NCI-H524 treated with DMSO at 0.1 percent for 48 hours (cell line): ENCODE results near the gene ADGRB2.

Experiments used
- DNase-seq: peaks from one replicate; lab custom pipeline; 2025; lab: John Stamatoyannopoulos, UW

The ADGRB2 gene

DNA sequence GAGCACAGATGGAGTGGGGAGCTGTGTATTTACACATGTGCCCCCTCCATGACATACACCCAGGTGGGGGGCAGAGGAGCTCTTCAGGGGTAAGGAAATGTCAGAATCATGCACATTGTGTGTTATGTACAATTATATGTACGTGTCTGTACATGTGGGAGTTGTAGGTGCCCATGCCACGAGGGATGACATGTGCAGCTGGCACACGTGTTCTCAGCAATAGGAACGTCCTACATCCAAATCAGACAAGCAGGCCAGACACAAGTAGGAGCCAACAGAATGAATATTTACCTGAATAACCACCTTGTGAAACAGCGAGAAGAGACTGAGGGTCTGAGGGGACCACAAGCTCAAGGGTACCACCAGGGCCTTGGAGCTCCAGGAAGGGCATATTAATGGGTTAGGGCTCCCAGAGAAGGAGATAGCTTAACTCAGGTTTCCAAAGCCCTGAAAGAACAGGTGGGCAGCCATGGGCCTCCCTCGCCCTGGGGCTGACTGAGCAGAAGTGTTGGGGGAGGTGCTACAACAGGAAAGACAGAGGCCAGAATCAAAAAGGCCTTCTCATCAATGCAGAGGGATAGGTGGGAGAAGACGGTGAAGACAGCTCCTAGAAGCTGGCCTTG, 63.6 kb downstream of the ADGRB2 start:
- DNase-seq = no peak

GRCh38 chr1:31699341-31699891, 64.7 kb downstream of the ADGRB2 start:
- DNase-seq = no peak

GRCh38 chr1:31697369-31697984, 66.7 kb downstream of the ADGRB2 start:
- no peak for DNase-seq

GRCh38 chr1:31696242-31696641, 67.9 kb downstream of the ADGRB2 start:
- DNase-seq = no peak

DNA sequence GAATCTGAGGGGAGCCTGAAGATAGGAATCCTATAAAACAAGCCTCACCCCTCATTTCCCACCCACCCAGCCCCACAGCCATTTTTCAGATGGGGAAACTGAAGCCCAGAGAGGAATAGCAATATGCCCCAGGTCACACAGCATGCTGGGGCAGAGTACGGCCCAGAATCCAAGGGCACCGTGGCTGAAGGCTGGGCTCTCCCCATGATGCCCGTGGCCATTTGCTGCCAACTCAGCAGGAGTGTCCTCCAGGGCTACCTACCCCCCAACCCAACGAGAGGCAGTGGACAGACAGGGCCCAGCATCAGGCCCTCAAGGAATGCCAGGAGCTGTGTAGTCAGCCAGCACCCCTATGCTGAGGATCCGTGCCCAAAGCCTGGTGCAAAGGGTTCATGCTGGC, 68.8 kb downstream of the ADGRB2 start:
- DNase-seq = no peak

GRCh38 chr1:31694964-31695313, 69.2 kb downstream of the ADGRB2 start:
- DNase-seq = no peak

DNA sequence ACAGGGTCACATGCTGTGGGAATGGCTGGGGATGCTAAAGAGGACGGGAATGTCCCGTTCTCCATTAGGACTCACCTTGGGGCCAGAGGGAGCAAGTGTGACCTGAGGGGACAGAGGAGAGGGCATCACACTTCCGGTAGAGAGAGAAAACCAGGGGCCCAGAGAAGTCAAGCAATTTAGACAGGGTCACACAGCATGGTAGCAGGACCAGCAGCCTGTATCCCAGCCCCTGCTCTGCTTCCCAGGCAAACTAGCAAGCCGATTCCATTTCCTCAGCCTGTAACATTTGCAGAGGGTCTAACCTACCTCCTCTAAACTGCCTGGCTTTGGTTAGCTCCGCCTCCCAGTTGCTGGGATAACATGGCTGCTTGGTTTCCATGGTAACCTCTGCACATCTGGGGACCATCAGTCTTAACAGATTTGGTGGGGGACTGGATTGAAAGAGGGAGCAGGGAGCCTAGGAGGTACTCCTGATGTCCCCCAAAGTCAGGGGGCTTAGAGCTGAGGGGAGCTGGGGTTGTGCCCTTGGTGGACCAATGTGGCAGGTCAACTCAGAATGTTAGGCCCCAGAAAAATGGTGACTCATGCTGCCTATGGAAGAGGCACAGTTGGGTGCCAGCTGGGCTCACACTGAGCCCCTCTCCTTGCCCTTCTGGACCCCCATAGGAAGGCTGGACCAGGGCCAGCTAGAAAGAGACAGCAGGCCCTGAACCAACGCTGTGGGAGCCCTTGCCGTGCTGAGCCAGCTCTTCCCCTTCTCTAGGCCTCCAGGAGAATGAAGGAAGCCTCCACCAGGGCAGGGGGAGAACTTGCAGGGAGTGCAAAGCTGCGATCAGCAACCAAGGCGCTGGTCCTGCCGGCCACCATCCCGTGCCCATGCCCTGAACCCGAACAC, 69.8 kb downstream of the ADGRB2 start:
- no peak for DNase-seq

DNA sequence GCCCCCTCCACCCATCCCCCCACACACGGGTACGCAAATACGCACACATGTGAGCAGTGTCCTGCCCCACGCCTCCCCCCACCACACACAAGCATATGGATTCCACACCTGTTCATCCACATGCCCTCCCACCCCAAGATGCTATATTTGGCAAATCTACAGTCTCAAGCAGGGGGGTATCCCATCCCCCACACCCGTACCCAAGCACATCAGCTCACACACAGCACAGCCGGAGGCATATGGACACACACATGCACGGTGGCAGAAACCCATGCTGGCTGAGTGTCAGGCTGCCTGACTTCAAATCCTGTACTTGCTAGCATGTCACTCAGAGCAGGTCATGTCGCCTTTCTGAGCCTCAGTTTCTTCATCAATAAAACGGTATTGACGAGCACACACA, 70.9 kb downstream of the ADGRB2 start:
- DNase-seq = peak; percentile 57

- no peak for DNase-seq
These were observed 72.2 kb downstream of the ADGRB2 start for GRCh38 chr1:31691951-31692350.

- DNase-seq = no peak
These were observed 72.7 kb downstream of the ADGRB2 start for GRCh38 chr1:31691446-31691845.

DNA sequence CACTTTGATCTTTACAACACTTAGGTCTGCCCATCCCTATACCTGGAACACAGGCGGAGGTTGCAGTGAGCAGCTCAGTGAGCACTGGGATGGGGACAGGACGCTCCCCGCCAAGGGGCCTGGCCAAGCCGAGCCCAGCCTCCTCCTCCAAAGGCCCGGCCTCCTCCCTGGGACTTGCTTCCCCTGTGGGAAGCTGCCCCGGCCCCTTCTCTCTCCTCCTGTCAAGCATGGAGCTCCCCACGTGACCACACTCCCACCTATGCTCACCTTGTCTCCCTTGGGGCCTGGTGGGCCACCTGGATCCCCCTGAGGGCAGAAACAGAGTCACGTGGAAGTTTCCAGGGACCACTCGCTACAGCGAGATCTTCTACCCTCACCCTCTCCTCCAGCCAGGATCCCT, 73.2 kb downstream of the ADGRB2 start:
- DNase-seq = no peak

GRCh38 chr1:31689854-31690253, 74.3 kb downstream of the ADGRB2 start:
- DNase-seq = no peak

DNA sequence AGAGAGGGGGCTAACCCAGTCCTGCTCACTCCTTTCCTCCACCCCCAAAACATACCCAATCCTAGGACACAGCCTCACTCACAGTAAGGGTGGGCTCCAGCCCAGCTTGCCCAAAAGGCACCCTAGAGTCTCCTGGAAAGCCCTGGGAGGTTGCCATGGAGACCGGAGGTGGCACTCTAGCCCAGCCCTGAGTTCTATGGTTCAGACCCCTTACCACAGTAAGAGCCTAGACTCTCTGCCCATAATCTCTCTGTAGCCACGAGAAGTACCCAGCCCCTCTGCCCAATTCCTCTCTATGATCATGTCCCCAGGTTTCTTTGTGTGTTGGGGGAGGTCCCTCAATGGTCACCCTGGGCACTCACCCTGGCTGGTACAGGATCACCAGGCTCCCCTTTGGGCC, 74.8 kb downstream of the ADGRB2 start:
- DNase-seq = no peak

- no peak for DNase-seq
These were observed 75.8 kb downstream of the ADGRB2 start for GRCh38 chr1:31688233-31688918.

DNA sequence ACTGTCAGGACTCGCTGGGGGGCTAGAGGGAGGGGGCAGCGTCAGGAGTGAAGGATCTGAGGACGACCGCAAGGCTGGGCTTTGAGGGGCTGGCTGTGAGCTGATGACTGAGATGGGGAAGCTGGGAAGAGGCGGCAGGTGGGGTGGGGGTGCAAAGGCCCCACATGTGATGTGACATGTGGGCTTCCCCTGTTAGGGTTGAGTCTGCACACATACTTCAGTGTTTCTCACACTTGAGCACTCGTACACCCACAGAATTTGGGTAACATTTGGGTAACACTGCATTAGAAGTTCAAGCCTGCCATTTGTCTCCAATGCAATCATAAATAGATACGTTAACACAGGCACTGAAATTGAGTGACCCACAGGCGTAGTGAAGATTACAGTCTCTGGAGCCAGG, 76.5 kb downstream of the ADGRB2 start:
- no peak for DNase-seq

DNA sequence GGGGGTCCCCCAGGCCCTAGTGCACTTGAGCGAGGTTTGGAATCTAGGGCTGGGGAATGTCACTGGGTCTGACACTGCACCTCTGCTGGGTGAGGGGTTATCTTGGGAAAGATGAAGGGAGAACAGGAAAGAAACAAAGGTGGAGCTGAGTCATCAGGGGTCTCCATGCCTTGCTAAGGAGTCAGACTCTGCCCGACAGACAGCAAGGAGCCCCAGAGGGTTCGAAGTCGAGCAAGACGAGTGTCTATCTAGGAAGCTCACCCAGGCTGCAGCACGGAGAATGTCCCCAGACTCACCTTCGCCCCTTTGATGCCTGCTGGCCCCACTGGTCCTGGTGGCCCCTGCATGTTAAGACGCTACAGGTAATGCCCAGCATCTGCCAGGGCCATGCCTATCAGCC, 78.3 kb downstream of the ADGRB2 start:
- DNase-seq = no peak

DNA sequence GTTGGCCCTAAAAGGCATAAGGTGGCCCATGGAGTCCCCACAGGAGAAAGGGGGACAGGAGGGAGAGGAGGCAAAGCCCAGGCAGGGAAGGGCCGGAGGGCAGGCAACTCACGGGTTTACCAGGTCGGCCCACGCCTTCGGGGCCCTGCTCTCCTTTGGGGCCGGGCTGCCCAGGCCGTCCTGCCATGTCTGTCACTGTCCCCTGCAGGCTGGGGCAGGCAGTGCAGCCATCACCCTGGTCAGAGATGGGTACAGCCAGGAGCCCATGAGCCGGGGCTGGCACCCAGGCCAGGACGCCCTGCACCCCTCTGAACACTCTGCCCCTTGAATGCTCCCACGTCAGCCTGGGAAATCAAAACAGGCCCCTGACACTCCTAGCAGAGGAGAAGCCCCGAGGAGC, 80.1 kb downstream of the ADGRB2 start:
- DNase-seq = no peak

DNA sequence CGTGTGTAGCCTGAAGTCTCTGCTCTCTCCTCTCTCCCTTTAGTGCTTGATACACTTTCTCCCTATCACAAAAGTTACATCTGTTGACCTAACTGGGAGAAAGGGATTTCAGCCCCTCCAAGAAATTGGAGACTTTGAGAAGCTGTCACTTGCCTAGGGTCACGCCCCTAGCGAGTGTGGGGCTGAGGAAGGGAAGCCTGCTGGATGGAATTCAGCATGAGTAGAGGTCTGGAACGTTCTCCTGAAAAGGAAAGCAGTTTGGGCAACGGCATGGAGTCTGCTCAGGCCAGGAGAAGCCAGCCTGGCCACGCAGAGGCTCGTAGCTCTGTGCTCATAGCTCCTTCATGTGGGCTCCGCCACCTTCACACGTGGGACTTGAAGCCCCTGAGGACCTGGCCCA, 82.7 kb downstream of the ADGRB2 start:
- DNase-seq = no peak

- DNase-seq = no peak
These were observed 84.4 kb downstream of the ADGRB2 start for GRCh38 chr1:31679676-31680230.

GRCh38 chr1:31679091-31679490, 85.0 kb downstream of the ADGRB2 start:
- DNase-seq = no peak

DNA sequence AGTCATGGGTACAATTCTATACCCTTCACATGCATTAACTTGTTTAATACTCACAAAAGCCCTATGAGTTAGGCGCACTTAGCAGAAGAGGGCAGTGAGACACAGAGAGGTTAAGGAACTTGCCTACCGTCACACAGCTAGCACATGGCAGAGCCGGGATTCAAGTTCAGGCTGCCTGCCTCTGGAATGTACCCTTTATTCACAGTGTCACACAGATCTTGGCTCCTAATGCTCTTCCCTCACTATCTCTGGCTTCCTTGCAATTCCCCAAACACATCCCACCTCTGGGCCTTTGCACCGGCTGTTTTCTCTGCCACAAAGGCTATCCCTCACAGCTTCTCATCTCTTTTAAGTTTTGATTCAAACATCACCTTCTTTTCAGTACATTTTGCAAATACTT, 85.5 kb downstream of the ADGRB2 start:
- no peak for DNase-seq

DNA sequence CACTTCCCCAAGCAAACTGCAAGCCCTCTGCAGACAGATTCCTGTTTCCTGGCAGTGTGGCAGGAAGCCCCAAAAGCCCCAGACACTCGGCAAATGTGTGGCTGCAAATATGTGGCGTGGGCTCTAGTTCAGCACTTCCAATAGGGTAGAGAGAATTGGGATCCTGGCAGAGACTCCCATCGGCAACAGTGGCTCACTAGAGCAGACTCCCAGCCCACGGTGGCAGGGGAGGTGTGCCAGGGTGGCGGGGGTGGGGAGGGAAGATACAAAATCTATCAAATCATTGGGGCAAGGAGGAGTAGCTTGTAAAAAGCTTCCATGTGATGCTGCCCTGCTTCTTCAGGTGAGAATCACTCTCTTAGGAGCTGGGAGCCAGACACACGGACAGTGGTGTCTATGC, 86.2 kb downstream of the ADGRB2 start:
- no peak for DNase-seq
